ENCODE measurements around the gene MEGF8.

The MEGF8 gene

GRCh38 chr19:42420055-42420544, 94.7 kb downstream of the MEGF8 start:
- DNase-seq (ENCODE audit: low read depth in 1 of 2, low spot score in 1 of 2): peak; percentile 47 to 63
- in situ Hi-C loops (cut with HindIII; ENCODE audit: low pct_unique_long_range_greater_than_20kb, low sequenced_read_pairs): no loop called here

GRCh38 chr19:42421101-42421500, 95.7 kb downstream of the MEGF8 start:
- DNase-seq (ENCODE audit: low read depth in 1 of 2, low spot score in 1 of 2): no peak
- in situ Hi-C loops (cut with HindIII; ENCODE audit: low pct_unique_long_range_greater_than_20kb, low sequenced_read_pairs): no loop called here
- no peak for TF ChIP-seq JUND (IDR thresholded peaks at IDR 0.05; ENCODE audit: low read depth)

More at GRCh38 chr19:42420055-42420544, 94.7 kb downstream of the MEGF8 start:
- TF ChIP-seq JUND (IDR thresholded peaks at IDR 0.05; ENCODE audit: low read depth): no peak

- in situ Hi-C loops (cut with HindIII; ENCODE audit: low pct_unique_long_range_greater_than_20kb, low sequenced_read_pairs): no loop called here
- no peak for TF ChIP-seq JUND (IDR thresholded peaks at IDR 0.05; ENCODE audit: low read depth)
- no peak for DNase-seq (ENCODE audit: low read depth in 1 of 2, low spot score in 1 of 2)
Measured at GRCh38 chr19:42421591-42422031, 96.2 kb downstream of the MEGF8 start.

- no peak for DNase-seq (ENCODE audit: low read depth in 1 of 2, low spot score in 1 of 2)
- TF ChIP-seq JUND (IDR thresholded peaks at IDR 0.05; ENCODE audit: low read depth): no peak
- in situ Hi-C loops (cut with HindIII; ENCODE audit: low pct_unique_long_range_greater_than_20kb, low sequenced_read_pairs): no loop called here
Measured at GRCh38 chr19:42422092-42422900, 96.9 kb downstream of the MEGF8 start.

GRCh38 chr19:42422901-42423461, 97.5 kb downstream of the MEGF8 start:
- DNase-seq (ENCODE audit: low read depth in 1 of 2, low spot score in 1 of 2): no peak
- no peak for TF ChIP-seq JUND (IDR thresholded peaks at IDR 0.05; ENCODE audit: low read depth)
- in situ Hi-C loops (cut with HindIII; ENCODE audit: low pct_unique_long_range_greater_than_20kb, low sequenced_read_pairs): no loop called here

- in situ Hi-C loops (cut with HindIII; ENCODE audit: low pct_unique_long_range_greater_than_20kb, low sequenced_read_pairs): no loop called here
- TF ChIP-seq JUND (IDR thresholded peaks at IDR 0.05; ENCODE audit: low read depth): no peak
Measured at GRCh38 chr19:42423462-42424344, 98.3 kb downstream of the MEGF8 start.

GRCh38 chr19:42424345-42424707, 98.9 kb downstream of the MEGF8 start:
- no peak for DNase-seq (ENCODE audit: low read depth in 1 of 2, low spot score in 1 of 2)
- in situ Hi-C loops (cut with HindIII; ENCODE audit: low pct_unique_long_range_greater_than_20kb, low sequenced_read_pairs): no loop called here
- no peak for TF ChIP-seq JUND (IDR thresholded peaks at IDR 0.05; ENCODE audit: low read depth)

More at GRCh38 chr19:42423462-42424344, 98.3 kb downstream of the MEGF8 start:
- DNase-seq (ENCODE audit: low read depth in 1 of 2, low spot score in 1 of 2): peak in 1 of 2 experiments; percentile 51

GRCh38 chr19:42424712-42425131, 99.3 kb downstream of the MEGF8 start:
- in situ Hi-C loops (cut with HindIII; ENCODE audit: low pct_unique_long_range_greater_than_20kb, low sequenced_read_pairs): no loop called here
- TF ChIP-seq JUND (IDR thresholded peaks at IDR 0.05; ENCODE audit: low read depth): no peak
- no peak for DNase-seq (ENCODE audit: low read depth in 1 of 2, low spot score in 1 of 2)

- DNase-seq (ENCODE audit: low read depth in 1 of 2, low spot score in 1 of 2): no peak
- in situ Hi-C loops (cut with HindIII; ENCODE audit: low pct_unique_long_range_greater_than_20kb, low sequenced_read_pairs): no loop called here
- no peak for TF ChIP-seq JUND (IDR thresholded peaks at IDR 0.05; ENCODE audit: low read depth)
Measured at GRCh38 chr19:42426643-42427042, 101.2 kb downstream of the MEGF8 start.

- TF ChIP-seq JUND (IDR thresholded peaks at IDR 0.05; ENCODE audit: low read depth): no peak
- in situ Hi-C loops (cut with HindIII; ENCODE audit: low pct_unique_long_range_greater_than_20kb, low sequenced_read_pairs): no loop called here
- no peak for DNase-seq (ENCODE audit: low read depth in 1 of 2, low spot score in 1 of 2)
Measured at GRCh38 chr19:42427313-42427712, 101.9 kb downstream of the MEGF8 start, which contains the start of gene LIPE. Gene LIPE (minus strand): TSS chr19:42427388. CDS start chr19:42427149, 239 bp downstream.
